GM12872 (cell line): Measurements from ENCODE around the gene CCT3.

ENCODE experiments used
- CTCF ChIP-seq: IDR thresholded peaks from 3 replicates; pipeline ENCODE4 v1.5.1; 2011; ENCODE audit warnings: low read depth, mild to moderate bottlenecking, low read length, moderate library complexity; ENCODE audit not compliant: insufficient read depth

The CCT3 gene

GRCh38 chr1:156289857-156290256 is 48.2 kb downstream of the CCT3 start:
- TF ChIP-seq CTCF: no peak

- TF ChIP-seq CTCF: no peak
Observed at GRCh38 chr1:156286061-156286460, 52.0 kb downstream of the CCT3 start.

GRCh38 chr1:156285437-156285836 is 52.7 kb downstream of the CCT3 start:
- no peak for TF ChIP-seq CTCF

DNA sequence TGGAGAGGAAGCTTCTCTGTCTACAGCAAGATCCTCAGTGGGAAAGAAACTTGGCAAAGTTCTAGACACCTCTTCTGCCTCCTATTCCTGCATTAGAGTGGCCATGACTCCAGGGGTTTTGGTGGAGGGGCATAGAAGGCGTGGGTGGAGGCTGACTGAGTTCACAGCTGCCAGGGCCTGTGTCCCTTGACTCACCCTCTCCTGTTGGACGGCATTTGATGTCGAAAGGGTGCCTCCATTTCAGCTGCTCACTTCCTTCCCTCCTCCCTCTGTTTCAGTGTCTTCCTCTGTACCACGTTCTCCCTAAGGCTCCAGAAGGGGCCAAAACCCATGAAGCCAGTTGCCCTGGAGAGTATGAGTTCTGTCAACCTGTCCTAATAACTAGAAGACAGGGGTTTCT is 53.3 kb downstream of the CCT3 start:
- no peak for TF ChIP-seq CTCF

DNA sequence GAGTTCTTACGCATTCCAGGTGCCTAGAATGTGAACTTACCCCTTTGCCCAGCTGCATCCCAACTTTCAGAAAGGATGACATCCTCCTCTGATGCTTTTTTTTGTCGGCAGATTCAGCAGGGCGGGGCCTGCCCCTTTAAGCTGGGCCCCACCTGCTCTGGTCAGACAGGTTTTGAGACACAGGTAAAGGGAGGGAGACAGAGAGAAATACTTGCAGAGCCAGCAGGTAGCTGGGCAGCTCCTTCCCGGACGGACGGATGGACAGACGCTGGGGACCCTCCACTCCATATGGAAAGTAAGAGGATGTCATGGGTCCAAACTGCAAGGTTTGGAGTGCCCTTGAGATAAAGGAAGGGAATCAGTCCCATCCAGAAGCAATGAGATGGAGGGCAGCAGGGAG is 54.0 kb downstream of the CCT3 start, which contains the start of gene TMEM79:
TMEM79 (plus strand) TSS at position 214 of the 400 bp plus-strand sequence. CDS start 902 bp downstream, outside the sequence.
- TF ChIP-seq CTCF: no peak

DNA sequence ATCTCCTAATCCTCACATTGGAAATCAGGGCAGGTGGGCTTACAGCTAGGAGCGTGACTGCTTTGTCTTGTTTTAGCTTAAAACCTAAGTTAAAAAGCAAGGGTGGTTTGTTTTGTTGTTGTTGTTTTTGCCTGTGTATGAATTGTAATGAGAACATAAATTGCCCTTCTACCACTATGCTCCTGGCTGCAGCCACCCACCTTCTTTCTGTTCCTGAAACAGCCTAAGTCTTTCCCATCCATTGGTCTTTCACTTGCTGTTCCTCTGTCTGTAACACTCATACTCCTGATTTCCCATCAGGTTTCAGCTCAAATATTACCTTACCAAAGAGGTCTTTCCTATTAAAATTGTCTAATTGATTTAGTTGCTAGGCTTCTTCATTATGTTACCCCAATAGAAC is 54.6 kb downstream of the CCT3 start:
- no peak for TF ChIP-seq CTCF

- no peak for TF ChIP-seq CTCF
Observed at GRCh38 chr1:156282479-156283222, 55.4 kb downstream of the CCT3 start, which contains the start of gene SMG5. Gene SMG5, minus strand, starts transcription at chr1:156282825. Its CDS starts 145 bp downstream, at chr1:156282680.
